HPDE6-E6E7 (cell line): ENCODE results near the gene IRF2.

Source experiments
- DNase-seq: peaks from one replicate; pipeline ENCODE4 v3.0.0; 2011; ENCODE audit warnings: missing footprints; ENCODE audit errors: extremely low spot score

IRF2 gene

GRCh38 chr4:184368290-184368689, 106.1 kb downstream of the IRF2 start:
- no peak for DNase-seq

DNA sequence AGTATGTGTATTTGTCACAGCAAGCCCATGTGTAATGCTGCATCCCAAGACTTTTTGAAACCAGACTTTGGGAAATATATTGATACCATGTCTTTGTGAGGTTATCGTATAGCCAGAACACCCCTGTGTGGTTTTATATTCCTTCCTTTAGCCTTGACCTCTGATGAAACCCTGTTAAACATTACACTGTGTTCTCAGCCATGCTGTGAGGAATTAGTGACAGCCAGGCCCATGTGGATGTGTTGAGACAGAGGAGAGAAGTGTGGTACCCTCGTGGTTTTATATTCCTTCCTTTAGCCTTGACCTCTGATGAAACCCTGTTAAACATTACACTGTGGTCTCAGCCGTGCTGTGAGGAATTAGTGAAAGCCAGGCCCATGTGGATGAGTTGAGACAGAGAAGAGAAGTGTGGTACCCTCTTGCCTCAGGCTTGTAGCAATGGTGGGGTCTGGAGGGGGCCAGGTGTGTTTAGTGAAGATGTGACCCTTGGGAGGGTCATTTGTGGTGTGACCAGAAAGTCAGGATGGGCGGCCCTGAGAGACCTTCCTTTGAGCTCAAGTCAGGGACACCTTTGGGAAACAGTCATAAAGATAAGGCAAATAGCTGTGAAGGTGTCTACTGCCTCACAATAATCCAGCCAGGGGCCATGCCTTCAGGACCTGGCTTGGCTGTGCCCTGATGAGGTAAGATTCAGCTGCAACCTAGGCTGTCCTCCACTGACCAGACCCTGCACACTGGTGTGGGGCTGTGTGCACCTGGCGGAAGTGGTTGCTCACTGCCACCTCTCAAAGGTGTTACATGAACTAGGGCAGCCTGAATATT, 110.0 kb downstream of the IRF2 start:
- DNase-seq, result no peak

GRCh38 chr4:184363258-184363657, 111.1 kb downstream of the IRF2 start:
- DNase-seq, result no peak

- DNase-seq, result no peak
Observed at GRCh38 chr4:184362396-184362795, 112.0 kb downstream of the IRF2 start.

- DNase-seq, result no peak
Observed at GRCh38 chr4:184361443-184361842, 112.9 kb downstream of the IRF2 start.

GRCh38 chr4:184359888-184360287, 114.5 kb downstream of the IRF2 start:
- DNase-seq, result no peak

GRCh38 chr4:184358521-184359232, 115.7 kb downstream of the IRF2 start:
- no peak for DNase-seq

DNA sequence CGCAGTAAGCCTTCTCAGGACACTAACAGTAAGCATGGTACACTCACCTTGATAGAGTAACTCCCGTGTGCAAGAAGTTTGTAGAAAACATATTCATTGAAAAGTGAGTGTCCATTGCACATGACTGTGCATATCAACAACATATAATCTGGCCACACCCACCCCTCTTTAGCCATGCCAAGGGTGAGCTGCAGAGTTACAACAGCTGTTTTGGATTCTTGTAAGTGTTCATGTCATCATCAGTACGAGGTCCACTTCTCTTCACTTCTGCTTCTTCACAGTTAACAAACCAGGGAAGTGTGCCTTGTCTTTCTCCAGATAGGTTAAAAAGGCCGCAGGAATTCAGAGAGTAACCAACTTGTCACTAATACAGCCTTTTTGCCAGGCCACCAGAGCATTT, 116.6 kb downstream of the IRF2 start:
- no peak for DNase-seq

DNA sequence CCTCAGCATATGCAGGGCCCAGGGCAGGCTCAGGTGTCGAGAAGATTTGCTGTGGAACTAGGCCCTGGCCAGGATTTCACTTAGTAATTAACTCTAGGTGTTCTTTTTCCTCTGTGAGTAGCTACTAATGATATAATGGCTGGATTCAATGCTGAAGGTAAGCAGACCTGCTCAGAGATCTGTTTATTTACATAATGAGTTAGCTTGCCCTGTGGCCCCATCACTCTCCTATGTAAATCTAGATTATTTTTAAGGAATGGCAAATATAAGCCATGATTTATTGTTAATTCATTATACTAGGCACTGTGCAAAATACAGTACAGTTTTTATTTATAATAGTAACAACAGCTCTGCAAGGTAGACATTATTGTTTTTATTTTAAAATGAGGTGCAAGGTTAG, 117.2 kb downstream of the IRF2 start:
- no peak for DNase-seq

- DNase-seq, result no peak
Observed at GRCh38 chr4:184356366-184356765, 118.0 kb downstream of the IRF2 start.

GRCh38 chr4:184355857-184356256, 118.5 kb downstream of the IRF2 start:
- DNase-seq, result no peak

DNA sequence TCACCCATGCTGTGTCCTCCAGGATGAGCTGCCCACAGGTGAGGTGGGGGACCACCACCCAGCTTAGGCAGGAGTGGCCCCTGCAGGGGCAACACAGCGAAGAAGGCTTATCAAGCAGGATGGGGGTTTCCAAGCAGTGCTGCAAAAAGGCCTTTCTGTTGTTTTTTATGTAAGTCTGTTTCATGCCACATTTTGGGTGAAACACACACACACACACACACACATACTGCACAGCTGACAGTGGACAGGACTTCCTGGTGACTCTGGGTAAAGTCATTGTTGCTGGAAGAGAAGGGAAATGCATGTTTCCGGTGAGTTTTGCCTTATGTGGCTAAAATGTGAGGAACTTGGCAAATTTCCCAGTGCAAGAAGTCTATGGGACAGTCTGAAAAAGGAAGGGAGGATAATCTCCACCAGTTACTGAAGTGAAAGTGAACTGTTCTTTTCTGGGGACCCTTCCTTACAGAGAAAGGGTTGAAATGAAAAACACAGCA, 119.2 kb downstream of the IRF2 start:
- peak; percentile 37 for DNase-seq

DNA sequence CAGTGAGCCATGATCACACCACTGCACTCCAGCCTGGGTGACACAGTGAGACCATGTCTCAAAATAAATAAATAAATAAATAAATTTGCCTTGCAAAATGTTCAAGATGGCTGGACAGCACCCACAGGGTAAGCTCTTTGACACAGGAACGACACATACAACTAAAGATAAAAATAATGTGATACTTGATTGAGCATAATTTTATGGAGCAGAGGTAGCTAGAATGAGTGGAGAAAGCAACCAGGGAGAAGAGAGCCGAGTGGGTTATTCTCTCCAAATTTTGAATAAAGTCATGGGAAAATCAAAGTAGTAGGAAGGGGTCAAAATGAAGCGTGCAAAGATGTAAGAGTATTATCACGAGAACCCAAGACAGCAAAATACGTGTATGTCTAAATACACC, 121.5 kb downstream of the IRF2 start:
- DNase-seq, result no peak

DNA sequence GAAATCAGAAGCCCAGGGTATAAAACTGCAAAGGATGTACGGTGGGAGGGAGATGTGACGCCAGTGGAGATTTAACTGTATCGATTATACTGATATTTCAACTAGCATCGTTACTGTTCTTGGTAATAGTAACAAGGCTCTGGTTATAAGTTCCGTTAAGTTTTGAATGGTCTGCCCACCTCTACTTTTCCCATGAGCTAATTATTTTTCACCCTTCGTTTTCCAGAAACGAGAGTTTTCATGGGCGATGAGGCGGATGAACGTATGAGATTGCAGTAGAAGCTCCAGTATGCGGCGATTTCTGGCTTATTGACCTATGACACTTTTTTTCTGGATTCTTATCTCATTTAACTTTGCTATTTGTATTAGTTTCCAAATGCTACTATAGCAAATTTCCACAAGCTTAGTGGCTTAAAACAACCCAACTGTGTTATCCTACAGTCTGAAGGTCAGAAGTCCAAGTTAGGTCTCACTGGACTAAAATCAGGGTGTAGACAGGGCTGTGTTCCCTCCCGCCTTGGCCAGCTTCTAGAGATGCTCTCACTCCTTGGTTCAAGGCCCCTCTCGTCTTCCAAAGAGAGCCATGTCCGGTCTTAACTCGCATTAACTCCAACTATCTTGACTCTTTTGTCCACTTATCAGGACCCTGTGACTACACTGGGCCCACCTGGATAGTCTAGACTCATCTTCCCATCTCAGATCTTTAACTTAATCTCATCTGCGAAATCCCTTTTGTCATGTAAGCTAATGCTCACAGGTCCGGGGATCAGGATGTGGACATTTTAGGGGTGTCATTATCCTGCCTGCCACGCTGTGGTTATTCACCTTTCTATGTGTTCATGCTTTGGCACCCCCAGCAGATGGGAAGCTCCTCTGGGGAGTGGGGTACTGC, 122.5 kb downstream of the IRF2 start:
- DNase-seq, result no peak

- no peak for DNase-seq
Observed at GRCh38 chr4:184350964-184351363, 123.4 kb downstream of the IRF2 start.

GRCh38 chr4:184350213-184350817, 124.0 kb downstream of the IRF2 start:
- DNase-seq, result no peak

GRCh38 chr4:184349283-184350039, 124.9 kb downstream of the IRF2 start:
- no peak for DNase-seq

GRCh38 chr4:184348311-184349233, 125.8 kb downstream of the IRF2 start:
- DNase-seq, result no peak
